BE2C (cell line): Measurements from ENCODE around the gene MED25.

Source experiments
- DNase-seq: peaks from one replicate; pipeline ENCODE4 v3.0.0-alpha.2; 2020
- H3K27me3 ChIP-seq: fragments of 250-450 bp; sonication (Bioruptor Pico); 2 replicates; pipeline ENCODE4 v1.5.1; 2020; ENCODE audit warnings: mild to moderate bottlenecking
- H3K36me3 ChIP-seq: fragments of 250-450 bp; sonication (Bioruptor Pico); 2 replicates; pipeline ENCODE4 v1.5.1; 2020; ENCODE audit warnings: mild to moderate bottlenecking
- H3K4me1 ChIP-seq: fragments of 250-450 bp; sonication (Bioruptor Pico); 2 replicates; pipeline ENCODE4 v1.5.1; 2020
- H3K4me3 ChIP-seq: 2 replicates; pipeline ENCODE4 v1.5.1; 2011; ENCODE audit warnings: low read depth, low read length
- H3K9me3 ChIP-seq: fragments of 250-450 bp; sonication (Bioruptor Pico); 2 replicates; pipeline ENCODE4 v1.5.1; 2020
- TF ChIP-seq, protein P1 (sequence below): IDR thresholded peaks from 2 replicates; pipeline ENCODE4 v1.5.1; 2012; ENCODE audit warnings: mild to moderate bottlenecking, low read depth, low read length

Gene MED25

DNA sequence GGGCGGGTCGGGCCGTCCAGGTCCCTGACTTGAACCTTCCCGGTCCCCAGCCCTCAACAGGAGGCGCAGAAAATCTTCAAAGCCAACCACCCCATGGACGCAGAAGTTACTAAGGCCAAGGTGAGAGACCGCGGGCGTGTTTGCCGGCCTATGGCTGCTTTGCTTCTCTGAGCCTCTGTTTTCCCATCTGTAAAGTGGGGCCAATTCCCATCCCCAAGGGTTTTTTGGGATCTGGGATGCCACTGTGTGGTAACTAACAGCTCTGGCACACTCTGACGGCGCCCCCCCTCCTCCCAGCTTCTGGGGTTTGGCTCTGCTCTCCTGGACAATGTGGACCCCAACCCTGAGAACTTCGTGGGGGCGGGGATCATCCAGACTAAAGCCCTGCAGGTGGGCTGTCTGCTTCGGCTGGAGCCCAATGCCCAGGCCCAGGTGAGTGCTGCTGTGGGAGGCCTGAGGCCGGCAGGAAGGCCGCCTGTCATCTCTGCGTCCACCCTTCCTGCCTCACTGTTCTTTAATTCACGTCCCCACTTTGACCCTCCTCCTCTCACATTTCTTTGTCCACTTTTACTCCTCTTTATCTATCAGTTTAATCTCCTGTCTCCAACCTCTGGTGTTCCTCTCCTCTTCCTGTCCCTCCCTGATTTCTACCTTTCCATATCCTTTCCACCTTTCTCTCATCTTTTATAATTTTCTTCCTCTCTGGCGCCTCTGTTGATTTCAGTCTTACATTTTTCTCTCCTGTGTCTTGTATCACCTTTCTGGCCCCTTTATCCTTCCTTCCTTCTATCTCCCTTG lies 12.1 kb upstream of the MED25 start:
- DNase-seq = no peak
- peaks cover 12% of the 10 kb centered on the region for H3K4me1 ChIP-seq
- H3K9me3 ChIP-seq = no peaks in the 10 kb centered on the region
- no peaks in the 10 kb centered on the region for H3K27me3 ChIP-seq
- TF ChIP-seq, protein P1, sequence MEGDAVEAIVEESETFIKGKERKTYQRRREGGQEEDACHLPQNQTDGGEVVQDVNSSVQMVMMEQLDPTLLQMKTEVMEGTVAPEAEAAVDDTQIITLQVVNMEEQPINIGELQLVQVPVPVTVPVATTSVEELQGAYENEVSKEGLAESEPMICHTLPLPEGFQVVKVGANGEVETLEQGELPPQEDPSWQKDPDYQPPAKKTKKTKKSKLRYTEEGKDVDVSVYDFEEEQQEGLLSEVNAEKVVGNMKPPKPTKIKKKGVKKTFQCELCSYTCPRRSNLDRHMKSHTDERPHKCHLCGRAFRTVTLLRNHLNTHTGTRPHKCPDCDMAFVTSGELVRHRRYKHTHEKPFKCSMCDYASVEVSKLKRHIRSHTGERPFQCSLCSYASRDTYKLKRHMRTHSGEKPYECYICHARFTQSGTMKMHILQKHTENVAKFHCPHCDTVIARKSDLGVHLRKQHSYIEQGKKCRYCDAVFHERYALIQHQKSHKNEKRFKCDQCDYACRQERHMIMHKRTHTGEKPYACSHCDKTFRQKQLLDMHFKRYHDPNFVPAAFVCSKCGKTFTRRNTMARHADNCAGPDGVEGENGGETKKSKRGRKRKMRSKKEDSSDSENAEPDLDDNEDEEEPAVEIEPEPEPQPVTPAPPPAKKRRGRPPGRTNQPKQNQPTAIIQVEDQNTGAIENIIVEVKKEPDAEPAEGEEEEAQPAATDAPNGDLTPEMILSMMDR = no peak
- H3K4me3 ChIP-seq = no peak overlapping the region
- H3K36me3 ChIP-seq = 0 out of 2 replicates have a peak, but pooled peaks cover 3% of the 10 kb centered on the region

DNA sequence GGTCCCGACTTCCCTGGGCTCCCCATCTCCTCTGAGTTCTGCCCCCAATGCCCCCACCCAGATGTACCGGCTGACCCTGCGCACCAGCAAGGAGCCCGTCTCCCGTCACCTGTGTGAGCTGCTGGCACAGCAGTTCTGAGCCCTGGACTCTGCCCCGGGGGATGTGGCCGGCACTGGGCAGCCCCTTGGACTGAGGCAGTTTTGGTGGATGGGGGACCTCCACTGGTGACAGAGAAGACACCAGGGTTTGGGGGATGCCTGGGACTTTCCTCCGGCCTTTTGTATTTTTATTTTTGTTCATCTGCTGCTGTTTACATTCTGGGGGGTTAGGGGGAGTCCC lies 11.5 kb upstream of the MED25 start:
- Histone ChIP-seq H3K4me3 (no peak overlapping the region), H3K4me1 (peaks cover 12% of the 10 kb centered on the region), H3K27me3 (no peaks in the 10 kb centered on the region), H3K9me3 (no peaks in the 10 kb centered on the region), H3K36me3 (0 out of 2 replicates have a peak, but pooled peaks cover 3% of the 10 kb centered on the region)
- TF ChIP-seq, protein P1 = no peak
- DNase-seq = no peak

DNA sequence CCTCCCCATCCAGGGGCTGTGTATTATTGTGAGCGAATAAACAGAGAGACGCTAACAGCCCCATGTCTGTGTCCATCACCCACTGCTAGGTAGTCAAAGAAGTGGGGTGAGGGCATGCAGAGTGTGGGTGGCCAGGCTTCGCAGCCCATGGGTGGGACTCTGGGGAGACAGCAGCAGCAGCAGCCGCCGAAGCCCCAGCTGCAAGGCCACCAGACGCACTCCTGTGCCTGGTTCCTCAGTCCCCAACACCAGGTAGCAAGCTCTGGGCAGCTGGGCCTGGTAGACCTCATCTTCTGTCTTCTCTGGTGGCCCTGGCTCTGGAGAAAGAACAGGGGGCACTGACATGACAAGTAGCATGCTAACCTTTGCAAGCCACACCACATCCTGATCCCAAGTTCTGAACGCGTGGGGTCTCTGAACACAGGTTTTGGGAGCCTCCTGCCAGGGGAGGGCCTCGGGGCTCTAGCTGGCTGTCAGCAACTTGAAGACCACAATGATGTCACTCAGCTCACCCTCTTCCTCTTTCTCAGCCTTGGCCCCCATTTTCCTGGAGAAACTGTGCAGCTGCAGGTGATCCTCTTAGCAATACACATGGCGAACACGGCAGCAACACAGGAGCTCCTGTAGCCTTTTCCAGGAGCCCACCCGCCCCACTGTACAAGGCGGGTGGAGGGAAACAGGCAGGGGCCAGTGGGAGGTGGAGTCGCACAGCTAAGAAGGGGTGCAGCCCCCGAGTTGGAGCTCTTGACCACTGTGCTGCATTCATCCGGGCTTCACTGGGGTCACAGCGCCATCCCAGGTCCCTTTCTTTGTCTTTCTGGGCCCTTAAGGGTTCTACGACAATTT lies 10.8 kb upstream of the MED25 start:
- TF ChIP-seq, protein P1 = no peak
- no peak overlapping the region for H3K4me3 ChIP-seq
- H3K36me3 ChIP-seq = 0 out of 2 replicates have a peak, but pooled peaks cover 3% of the 10 kb centered on the region
- DNase-seq = no peak
- no peaks in the 10 kb centered on the region for H3K9me3 ChIP-seq
- peaks cover 12% of the 10 kb centered on the region for H3K4me1 ChIP-seq
- H3K27me3 ChIP-seq = no peaks in the 10 kb centered on the region

DNA sequence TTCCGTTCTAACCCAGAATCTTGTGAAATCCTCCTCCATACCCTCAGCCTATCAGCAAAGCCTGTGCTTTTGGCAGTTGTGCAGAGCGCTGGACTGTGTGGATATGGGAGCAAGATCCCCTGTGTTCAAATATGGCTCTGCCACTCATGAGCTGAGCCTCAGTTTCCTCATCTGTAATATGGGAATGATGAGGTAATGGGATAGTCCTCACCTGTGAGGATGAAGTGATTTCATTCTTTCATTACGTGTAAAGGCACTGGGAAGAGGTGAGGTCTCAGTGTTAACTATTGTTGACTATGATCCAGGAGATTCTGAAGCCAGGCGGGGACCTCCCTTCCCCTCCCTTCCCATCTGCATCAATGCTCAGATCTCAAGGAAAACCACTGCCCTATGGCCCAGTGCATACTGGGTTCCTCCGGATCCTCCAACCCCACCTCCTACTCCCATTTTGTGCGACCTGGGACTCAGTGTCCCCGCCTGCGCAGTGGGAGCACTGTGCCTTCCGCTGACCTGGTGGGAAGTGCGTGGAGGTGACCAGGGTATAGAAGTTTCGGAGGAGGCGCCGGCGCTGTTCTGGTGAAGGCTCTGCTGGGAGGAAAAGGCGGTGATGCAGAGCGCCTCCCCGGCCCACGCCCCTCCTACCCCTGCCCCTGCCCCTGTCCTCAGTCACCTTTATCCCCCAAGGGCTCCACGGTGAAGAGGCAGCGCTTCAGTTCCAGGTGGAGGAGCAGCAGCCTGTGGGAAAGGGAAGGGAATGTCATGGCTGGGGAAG lies 10.0 kb upstream of the MED25 start:
- no peak for DNase-seq
- Histone ChIP-seq H3K27me3 (no peaks in the 10 kb centered on the region), H3K4me1 (peaks cover 8% of the 10 kb centered on the region), H3K9me3 (no peaks in the 10 kb centered on the region), H3K4me3 (peak overlapping the region; percentile 26; the same call in 1 of the 2 replicates), H3K36me3 (0 out of 2 replicates have a peak, but pooled peaks cover 3% of the 10 kb centered on the region)
- TF ChIP-seq, protein P1 = no peak

DNA sequence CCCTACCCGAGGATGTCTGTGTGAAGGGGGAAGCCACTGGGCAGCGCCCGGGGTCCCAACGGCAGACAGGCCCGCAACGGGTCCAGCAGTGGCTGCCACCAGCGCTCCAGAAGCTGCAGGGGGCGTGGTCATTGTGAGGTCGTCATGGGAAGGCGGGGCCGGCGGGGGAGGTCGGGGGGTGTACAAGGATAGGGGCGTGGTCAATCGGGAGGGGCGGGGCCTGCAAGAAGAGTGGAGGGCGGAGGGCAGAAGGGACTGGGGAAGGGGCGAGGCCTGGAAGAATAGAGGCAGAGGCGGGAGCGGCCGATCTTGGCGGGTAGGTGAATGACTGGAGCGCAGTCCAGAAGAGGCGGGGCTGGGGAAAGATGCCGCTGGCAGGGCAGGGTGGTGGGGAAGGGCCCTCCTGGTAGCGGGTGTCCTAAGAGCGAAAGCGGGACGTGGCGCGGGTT lies 9.4 kb upstream of the MED25 start:
- DNase-seq = peak; percentile 99
- H3K4me1 ChIP-seq = peaks cover 8% of the 10 kb centered on the region
- no peaks in the 10 kb centered on the region for H3K9me3 ChIP-seq
- peak overlapping the region; percentile 62 for H3K4me3 ChIP-seq
- 0 out of 2 replicates have a peak, but pooled peaks cover 3% of the 10 kb centered on the region for H3K36me3 ChIP-seq
- H3K27me3 ChIP-seq = no peaks in the 10 kb centered on the region
- TF ChIP-seq, protein P1 = no peak
